Liver (tissue), 9 donors: Measurements from ENCODE around the gene TBC1D10B. TPM values are rescaled to one million over a fixed set of nuclear protein-coding genes. Genes with fewer than 3 reads are reported as not detected.

ENCODE experiments used
- DNase-seq: peaks from one replicate; pipeline ENCODE4 v3.0.0-alpha.2; 2017; ENCODE audit warnings: low spot score
- H3K27ac ChIP-seq, 2 donors: one replicate each; pipeline ENCODE4 v1.7.0; 2013; ENCODE audit warnings: inconsistent platforms in 2 of 2, low read length in 2 of 2, control low read depth in 1 of 2, low read depth in 1 of 2, mild to moderate bottlenecking in 1 of 2
- H3K27me3 ChIP-seq, 4 donors: one replicate each; pipeline versions ENCODE4 v1.6.1 to v1.7.0; 2013; ENCODE audit warnings: low read length in 3 of 4, inconsistent platforms in 1 of 4, mild to moderate bottlenecking in 1 of 4, moderate library complexity in 1 of 4; ENCODE audit not compliant: control insufficient read depth in 4 of 4, insufficient read depth in 4 of 4
- H3K36me3 ChIP-seq, 4 donors: one replicate each; pipeline versions ENCODE4 v1.6.1 to v1.7.0; 2013; ENCODE audit warnings: low read length in 3 of 4, mild to moderate bottlenecking in 3 of 4, low read depth in 1 of 4, moderate library complexity in 1 of 4; ENCODE audit not compliant: control insufficient read depth in 4 of 4, insufficient read depth in 3 of 4
- H3K4me1 ChIP-seq, 4 donors: one replicate each; pipeline versions ENCODE4 v1.6.1 to v1.7.0; 2013; ENCODE audit warnings: low read length in 3 of 4, mild to moderate bottlenecking in 3 of 4, moderate library complexity in 1 of 4; ENCODE audit not compliant: control insufficient read depth in 4 of 4, insufficient read depth in 4 of 4
- H3K4me3 ChIP-seq, 3 donors: one replicate each; pipeline versions ENCODE4 v1.6.1 to v1.7.0; 2013; ENCODE audit warnings: low read length in 3 of 3, control low read depth in 1 of 3, low read depth in 1 of 3, mild to moderate bottlenecking in 1 of 3
- H3K9ac ChIP-seq, 2 donors: one replicate each; pipeline ENCODE4 v1.7.0; 2013; ENCODE audit warnings: low read length in 2 of 2, mild to moderate bottlenecking in 2 of 2, moderate library complexity in 2 of 2, control low read depth in 1 of 2, low read depth in 1 of 2
- H3K9me3 ChIP-seq, 4 donors: one replicate each; pipeline versions ENCODE4 v1.6.1 to v1.7.0; 2013; ENCODE audit warnings: low read length in 3 of 4; ENCODE audit not compliant: control insufficient read depth in 4 of 4
- EGR1 ChIP-seq, 2 donors: IDR thresholded peaks; 2 replicates each; pipeline ENCODE4 v1.6.1; 2016 to 2018; ENCODE audit warnings: antibody characterized with exemption in 2 of 2, low read depth in 2 of 2
- FOXA1 ChIP-seq: IDR thresholded peaks from 2 replicates; pipeline ENCODE4 v1.6.1; 2016; ENCODE audit warnings: antibody characterized with exemption
- GABPA ChIP-seq, 2 donors: IDR thresholded peaks in 1 of 2; conservative IDR thresholded peaks in 1 of 2; 2 replicates each; pipeline ENCODE4 v1.6.1; 2016; ENCODE audit warnings: antibody characterized with exemption in 2 of 2, mild to moderate bottlenecking in 1 of 2, moderate library complexity in 1 of 2
- HNF4A ChIP-seq, 2 donors: conservative IDR thresholded peaks; 2 replicates each; pipeline ENCODE4 v1.6.1; 2016; ENCODE audit warnings: antibody characterized with exemption in 2 of 2, mild to moderate bottlenecking in 2 of 2
- JUND ChIP-seq, 2 donors: IDR thresholded peaks; 2 replicates each; pipeline ENCODE4 v1.6.1; 2016; ENCODE audit warnings: antibody characterized with exemption in 2 of 2
- NR2F2 ChIP-seq: IDR thresholded peaks from 2 replicates; pipeline ENCODE4 v1.6.1; 2016; ENCODE audit warnings: antibody characterized with exemption
- RAD21 ChIP-seq, 2 donors: IDR thresholded peaks; 2 replicates each; pipeline ENCODE4 v1.6.1; 2016; ENCODE audit warnings: antibody characterized with exemption in 2 of 2, mild to moderate bottlenecking in 2 of 2
- SP1 ChIP-seq: IDR thresholded peaks from 2 replicates; pipeline ENCODE4 v1.6.1; 2018; ENCODE audit warnings: antibody characterized with exemption, mild to moderate bottlenecking
- TAF1 ChIP-seq: conservative IDR thresholded peaks from 2 replicates; pipeline ENCODE4 v1.6.1; 2016; ENCODE audit warnings: antibody characterized with exemption, mild to moderate bottlenecking
- YY1 ChIP-seq: IDR thresholded peaks from 2 replicates; pipeline ENCODE4 v1.6.1; 2016; ENCODE audit warnings: antibody characterized with exemption, mild to moderate bottlenecking
- WGBS: extraction: QIAGEN DNeasy Blood & Tissue Kit; methylation state at CpG from one replicate; pipeline ENCODE4 v1.1.7; 2013; 5-methylcytosine and 5-hydroxymethylcytosine counted together
- polyA plus RNA-seq, 2 donors: library from polyadenylated mRNA; stranded (reverse) in 1 of 2; unstranded in 1 of 2; fragments of 200-250 nt in 1 of 2; fragments of >200 nt in 1 of 2; fragmentation: Nextera tagmentation in 1 of 2; extraction: Ambion mirVana in 1 of 2; gene quantifications; one replicate each; pipeline versions ENCODE4 v1.2.1 to v1.2.3, GENCODE V29; 2013 to 2015
- total RNA-seq, 2 donors: library from RNA; depleted of rRNA; stranded (reverse); fragments of >200 nt; gene quantifications; one replicate each; pipeline ENCODE4 v1.2.3, GENCODE V29; 2014
- TF ChIP-seq, protein P1 (sequence below): IDR thresholded peaks from 2 replicates; pipeline ENCODE4 v1.6.1; 2016; ENCODE audit warnings: antibody characterized with exemption
- TF ChIP-seq, protein P2 (sequence below): IDR thresholded peaks from 2 replicates; pipeline ENCODE4 v1.6.1; 2016; ENCODE audit warnings: antibody characterized with exemption, mild to moderate bottlenecking
- TF ChIP-seq, protein P3 (sequence below): IDR thresholded peaks from 2 replicates; pipeline ENCODE4 v1.6.1; 2016; ENCODE audit warnings: antibody characterized with exemption
- TF ChIP-seq, protein P4 (sequence below): fragments of 150-350 bp; IDR thresholded peaks from 2 replicates; pipeline ENCODE4 v1.5.1; 2017; ENCODE audit warnings: improper control_type of control experiment, low read depth, low read length; ENCODE audit not compliant: missing input control
- TF ChIP-seq, protein P5 (sequence below): IDR thresholded peaks from 2 replicates; pipeline ENCODE4 v1.6.1; 2016; ENCODE audit warnings: antibody characterized with exemption
- donor health status: healthy.
- donor health status: healthy.
- donor health status: healthy.
- donor health status: healthy.
- donor health status: healthy.

Gene TBC1D10B
- total and polyA plus RNA-seq, 4 donors = 3.6 to 16.5 (median 12.6) TPM

DNA sequence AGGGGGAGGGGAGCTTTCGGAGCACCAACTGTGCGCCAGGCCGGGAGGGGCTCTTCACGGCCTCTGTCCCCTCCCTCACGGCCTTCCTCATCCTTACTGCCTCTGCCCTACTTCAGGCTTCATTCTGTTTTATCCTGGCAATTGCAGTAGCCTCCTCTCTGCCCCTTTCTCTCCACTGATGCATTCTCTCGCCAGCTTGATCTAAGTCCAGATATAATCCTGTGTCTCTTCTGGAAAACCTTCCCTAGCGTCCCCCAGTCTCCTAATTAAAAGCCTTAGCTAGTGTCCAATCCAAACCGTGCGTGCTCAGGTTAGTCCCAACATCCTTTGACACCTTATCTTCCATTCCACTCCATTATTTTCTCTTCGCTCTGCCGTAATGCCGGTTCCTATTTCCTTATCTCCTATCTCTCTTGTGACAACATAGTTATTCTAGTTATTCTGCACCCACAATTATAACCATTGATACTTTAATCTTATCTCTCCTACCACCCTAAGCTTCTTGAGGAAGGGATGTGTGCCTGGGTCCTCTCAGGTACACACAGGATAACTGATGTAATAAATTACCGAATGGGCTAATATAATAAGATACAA is 25.8 kb upstream of the TBC1D10B start:
- no peak for DNase-seq
- peak overlapping the region; percentile 75 to 78 for H3K27ac ChIP-seq
- WGBS = 11% methylated on average over 13 of the region's 13 CpGs
- H3K4me3 ChIP-seq = peak overlapping the region; percentile 76 to 96 (median 88)
- H3K9ac ChIP-seq = peak overlapping the region; percentile 16 to 18
- H3K9me3 ChIP-seq = no peaks in the 10 kb centered on the region
- H3K27me3 ChIP-seq = no peaks in the 10 kb centered on the region
- TF ChIP-seq RAD21 (IDR thresholded peaks at IDR 0.05) = no peak
- TF ChIP-seq, protein P1, sequence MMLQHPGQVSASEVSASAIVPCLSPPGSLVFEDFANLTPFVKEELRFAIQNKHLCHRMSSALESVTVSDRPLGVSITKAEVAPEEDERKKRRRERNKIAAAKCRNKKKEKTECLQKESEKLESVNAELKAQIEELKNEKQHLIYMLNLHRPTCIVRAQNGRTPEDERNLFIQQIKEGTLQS = no peak
- TF ChIP-seq YY1 = no peak
- no peak for TF ChIP-seq TAF1
- TF ChIP-seq FOXA1 = no peak
- TF ChIP-seq, protein P2, sequence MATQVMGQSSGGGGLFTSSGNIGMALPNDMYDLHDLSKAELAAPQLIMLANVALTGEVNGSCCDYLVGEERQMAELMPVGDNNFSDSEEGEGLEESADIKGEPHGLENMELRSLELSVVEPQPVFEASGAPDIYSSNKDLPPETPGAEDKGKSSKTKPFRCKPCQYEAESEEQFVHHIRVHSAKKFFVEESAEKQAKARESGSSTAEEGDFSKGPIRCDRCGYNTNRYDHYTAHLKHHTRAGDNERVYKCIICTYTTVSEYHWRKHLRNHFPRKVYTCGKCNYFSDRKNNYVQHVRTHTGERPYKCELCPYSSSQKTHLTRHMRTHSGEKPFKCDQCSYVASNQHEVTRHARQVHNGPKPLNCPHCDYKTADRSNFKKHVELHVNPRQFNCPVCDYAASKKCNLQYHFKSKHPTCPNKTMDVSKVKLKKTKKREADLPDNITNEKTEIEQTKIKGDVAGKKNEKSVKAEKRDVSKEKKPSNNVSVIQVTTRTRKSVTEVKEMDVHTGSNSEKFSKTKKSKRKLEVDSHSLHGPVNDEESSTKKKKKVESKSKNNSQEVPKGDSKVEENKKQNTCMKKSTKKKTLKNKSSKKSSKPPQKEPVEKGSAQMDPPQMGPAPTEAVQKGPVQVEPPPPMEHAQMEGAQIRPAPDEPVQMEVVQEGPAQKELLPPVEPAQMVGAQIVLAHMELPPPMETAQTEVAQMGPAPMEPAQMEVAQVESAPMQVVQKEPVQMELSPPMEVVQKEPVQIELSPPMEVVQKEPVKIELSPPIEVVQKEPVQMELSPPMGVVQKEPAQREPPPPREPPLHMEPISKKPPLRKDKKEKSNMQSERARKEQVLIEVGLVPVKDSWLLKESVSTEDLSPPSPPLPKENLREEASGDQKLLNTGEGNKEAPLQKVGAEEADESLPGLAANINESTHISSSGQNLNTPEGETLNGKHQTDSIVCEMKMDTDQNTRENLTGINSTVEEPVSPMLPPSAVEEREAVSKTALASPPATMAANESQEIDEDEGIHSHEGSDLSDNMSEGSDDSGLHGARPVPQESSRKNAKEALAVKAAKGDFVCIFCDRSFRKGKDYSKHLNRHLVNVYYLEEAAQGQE = no peak
- no peak for TF ChIP-seq SP1
- TF ChIP-seq NR2F2 = no peak
- TF ChIP-seq JUND (IDR thresholded peaks at IDR 0.05) = no peak
- TF ChIP-seq HNF4A (conservative IDR thresholded peaks at IDR 0.05) = no peak
- no peak for TF ChIP-seq GABPA (IDR thresholded peaks at IDR 0.05 in 1 of 2, conservative IDR thresholded peaks at IDR 0.05 in 1 of 2)
- TF ChIP-seq, protein P3, sequence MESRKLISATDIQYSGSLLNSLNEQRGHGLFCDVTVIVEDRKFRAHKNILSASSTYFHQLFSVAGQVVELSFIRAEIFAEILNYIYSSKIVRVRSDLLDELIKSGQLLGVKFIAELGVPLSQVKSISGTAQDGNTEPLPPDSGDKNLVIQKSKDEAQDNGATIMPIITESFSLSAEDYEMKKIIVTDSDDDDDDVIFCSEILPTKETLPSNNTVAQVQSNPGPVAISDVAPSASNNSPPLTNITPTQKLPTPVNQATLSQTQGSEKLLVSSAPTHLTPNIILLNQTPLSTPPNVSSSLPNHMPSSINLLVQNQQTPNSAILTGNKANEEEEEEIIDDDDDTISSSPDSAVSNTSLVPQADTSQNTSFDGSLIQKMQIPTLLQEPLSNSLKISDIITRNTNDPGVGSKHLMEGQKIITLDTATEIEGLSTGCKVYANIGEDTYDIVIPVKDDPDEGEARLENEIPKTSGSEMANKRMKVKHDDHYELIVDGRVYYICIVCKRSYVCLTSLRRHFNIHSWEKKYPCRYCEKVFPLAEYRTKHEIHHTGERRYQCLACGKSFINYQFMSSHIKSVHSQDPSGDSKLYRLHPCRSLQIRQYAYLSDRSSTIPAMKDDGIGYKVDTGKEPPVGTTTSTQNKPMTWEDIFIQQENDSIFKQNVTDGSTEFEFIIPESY = no peak
- no peak for TF ChIP-seq EGR1 (IDR thresholded peaks at IDR 0.05; ENCODE audit: low read depth in 2 of 2)
- TF ChIP-seq, protein P4, sequence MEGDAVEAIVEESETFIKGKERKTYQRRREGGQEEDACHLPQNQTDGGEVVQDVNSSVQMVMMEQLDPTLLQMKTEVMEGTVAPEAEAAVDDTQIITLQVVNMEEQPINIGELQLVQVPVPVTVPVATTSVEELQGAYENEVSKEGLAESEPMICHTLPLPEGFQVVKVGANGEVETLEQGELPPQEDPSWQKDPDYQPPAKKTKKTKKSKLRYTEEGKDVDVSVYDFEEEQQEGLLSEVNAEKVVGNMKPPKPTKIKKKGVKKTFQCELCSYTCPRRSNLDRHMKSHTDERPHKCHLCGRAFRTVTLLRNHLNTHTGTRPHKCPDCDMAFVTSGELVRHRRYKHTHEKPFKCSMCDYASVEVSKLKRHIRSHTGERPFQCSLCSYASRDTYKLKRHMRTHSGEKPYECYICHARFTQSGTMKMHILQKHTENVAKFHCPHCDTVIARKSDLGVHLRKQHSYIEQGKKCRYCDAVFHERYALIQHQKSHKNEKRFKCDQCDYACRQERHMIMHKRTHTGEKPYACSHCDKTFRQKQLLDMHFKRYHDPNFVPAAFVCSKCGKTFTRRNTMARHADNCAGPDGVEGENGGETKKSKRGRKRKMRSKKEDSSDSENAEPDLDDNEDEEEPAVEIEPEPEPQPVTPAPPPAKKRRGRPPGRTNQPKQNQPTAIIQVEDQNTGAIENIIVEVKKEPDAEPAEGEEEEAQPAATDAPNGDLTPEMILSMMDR = no peak
- TF ChIP-seq, protein P5, sequence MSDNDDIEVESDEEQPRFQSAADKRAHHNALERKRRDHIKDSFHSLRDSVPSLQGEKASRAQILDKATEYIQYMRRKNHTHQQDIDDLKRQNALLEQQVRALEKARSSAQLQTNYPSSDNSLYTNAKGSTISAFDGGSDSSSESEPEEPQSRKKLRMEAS = no peak
- peaks cover 0 to 3% (median 1%) of the 10 kb centered on the region in 4 donors for H3K36me3 ChIP-seq
- H3K4me1 ChIP-seq = peaks cover 2 to 25% (median 15%) of the 10 kb centered on the region in 4 donors
